ENCODE results near the gene ABHD14A.

Gene ABHD14A

DNA sequence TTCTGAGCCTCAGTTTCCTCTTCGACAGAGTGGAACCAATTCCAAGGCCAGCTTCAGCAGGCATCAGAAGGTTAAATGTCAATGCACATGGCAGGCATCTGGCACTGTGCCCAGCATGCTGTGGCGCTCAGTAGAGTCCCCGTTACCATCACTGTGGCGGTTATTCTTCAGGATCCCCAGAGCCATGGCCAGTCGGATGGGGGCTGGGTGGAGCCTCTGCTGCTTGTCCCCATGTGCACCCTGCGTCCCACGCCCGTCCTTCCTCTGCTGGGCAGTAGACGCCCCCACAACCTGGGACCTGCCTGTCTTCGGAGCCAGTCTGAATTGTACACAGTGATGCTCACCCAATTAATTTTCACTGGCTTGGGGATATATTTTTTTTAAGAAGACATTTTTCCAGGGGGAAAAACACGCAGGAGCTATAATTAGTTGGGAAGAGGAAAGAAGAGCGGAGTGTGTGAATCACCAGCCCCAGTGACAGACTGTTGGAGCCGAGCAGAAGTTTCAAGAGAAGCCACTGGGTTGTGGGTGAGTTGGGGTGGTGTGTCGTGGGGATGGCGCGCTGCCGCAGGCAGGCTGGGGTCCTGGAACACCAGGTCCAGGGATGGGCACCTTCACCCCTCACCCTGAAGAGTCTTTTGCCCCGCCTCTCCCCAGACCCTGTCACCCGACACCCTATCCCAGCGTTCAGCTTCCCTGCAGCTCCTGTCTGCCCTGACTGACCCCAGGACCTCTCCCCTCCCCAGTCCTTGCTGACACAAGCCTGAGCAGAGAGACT, 47.6 kb downstream of the ABHD14A start:
- no peak for DNase-seq

DNA sequence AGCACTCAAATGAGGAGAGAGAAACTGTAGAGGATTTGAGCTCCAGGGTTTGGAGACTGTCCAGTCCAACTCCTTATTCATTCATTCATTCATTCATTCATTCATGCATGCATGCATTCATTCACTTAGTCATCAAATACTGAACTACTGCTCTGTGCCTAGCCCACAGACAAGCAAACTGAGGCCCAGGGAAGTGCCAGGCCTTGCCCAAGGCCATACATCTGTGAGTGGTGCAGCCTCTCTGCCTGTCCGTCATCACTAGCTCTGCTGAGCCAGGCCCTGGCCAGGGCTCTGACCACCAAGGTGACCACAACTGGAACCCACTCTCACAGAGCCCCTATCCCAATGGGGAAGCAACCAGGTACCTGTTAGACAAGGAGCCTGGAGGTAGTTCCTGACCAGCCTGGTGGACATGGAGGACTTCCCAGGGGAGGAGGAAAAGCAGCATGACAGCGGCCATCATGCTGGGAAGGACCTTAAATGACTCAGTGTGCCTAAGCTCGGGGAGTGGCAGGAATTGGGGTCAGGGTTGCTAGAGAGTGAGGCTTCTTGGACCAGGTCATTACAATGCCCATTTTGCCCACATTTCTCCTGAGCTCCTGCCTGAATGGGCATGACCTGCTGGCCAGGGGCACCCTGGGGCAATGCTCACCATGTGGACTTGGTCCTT, 48.4 kb downstream of the ABHD14A start:
- DNase-seq, result no peak

- DNase-seq, result no peak
These were observed 49.2 kb downstream of the ABHD14A start for GRCh38 chr3:52023860-52024764.

DNA sequence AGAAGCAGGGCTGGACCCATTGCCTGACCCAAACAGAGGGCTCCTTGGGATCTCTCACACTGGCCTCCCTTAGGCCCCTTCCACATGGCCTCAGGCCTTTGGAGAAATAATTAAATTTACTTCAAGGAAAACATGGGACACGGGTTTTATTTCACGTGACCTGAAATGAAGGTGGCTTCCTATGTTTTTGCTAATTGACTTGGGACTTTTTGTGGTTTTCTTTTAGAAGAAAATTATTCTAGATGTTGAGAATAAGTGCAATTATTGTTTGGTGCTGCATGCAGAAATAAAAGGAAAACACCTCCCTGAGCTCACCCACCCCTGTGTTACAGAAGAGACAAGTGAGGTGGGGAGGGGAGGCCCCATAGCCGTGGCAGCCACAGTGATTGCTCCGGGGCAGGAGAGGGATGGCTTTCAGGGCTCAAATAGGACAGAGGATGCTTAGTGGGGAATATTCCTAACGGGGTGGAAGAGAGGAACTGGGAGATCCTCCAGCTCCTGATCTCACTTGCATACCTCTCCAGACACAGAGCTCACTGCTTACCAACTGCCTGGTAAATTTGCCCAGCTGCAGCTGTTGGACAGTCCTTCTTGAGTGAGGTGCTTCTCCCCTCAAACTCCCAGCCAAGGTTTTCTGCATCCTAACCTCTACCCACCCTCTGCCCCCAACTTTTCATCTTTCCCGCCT, 50.0 kb downstream of the ABHD14A start:
- DNase-seq, result no peak

- no peak for DNase-seq
These were observed 50.6 kb downstream of the ABHD14A start for GRCh38 chr3:52025453-52025852.

DNA sequence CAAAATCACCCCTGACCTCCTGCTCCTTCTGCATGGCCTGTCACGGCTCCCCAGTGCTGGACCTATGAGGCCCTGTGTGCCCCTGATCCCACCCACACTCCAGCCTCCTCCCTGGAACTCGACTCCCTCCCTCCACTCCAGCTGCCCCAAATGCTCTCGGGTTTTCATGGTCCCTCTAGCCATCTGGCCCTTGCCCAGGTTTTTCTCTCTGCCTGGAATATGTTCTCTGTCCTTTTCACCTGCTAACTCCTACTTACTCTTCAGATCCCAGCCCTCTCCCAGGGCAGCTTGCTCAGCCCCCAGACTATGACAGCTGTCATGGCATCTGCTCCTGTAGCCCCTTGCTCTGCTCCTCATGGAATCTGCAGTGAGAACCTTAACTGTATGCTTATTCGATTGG, 51.2 kb downstream of the ABHD14A start:
- DNase-seq, result no peak

DNA sequence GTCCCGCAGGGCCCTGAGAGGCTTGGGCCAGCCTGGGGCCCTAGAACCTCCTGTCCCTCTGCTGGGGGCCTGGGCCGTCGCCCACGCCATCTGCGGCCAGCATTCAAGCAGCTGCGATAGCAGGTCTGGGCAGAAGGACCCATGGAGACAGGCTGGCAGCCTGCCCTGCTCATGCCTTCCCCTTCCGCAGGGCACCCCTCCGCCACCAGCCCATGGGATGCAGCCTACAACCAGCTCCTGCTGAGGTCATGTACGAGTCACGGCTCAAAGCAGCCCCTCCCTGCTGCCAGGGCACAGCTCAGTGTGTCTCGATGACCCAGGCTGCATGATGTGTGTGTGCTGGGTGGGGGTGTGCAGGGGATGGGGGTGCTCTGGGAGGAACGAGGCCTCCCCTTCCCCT, 53.7 kb downstream of the ABHD14A start:
- DNase-seq, result no peak

DNA sequence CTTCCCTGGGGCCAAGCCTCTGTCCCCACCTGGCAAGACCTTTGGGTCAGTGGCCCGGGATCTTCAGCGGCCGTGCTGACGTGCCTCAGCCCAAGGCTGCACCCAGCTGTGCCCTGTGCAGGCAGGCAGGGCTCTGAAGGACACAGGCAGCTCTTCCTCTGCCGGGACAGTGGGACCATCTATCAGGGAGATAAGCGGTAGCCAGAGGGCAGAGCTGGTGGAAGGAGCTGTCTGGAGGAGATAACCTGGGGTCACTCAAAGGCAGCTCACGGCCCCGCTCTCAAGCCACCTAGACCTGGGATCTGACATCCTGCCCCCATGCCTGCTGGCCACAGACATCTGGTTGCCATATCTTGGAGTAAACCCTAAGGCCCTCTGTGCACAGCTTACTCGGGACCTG, 54.2 kb downstream of the ABHD14A start:
- no peak for DNase-seq

- no peak for DNase-seq
These were observed 54.7 kb downstream of the ABHD14A start for GRCh38 chr3:52029535-52029934.
